ENCODE results near the gene TET1.
"Not testable (repeated sequence)": the region's sequence is repeated elsewhere in the genome, so short reads cannot be mapped to it uniquely, and the experiment has no call there.

Gene TET1

DNA sequence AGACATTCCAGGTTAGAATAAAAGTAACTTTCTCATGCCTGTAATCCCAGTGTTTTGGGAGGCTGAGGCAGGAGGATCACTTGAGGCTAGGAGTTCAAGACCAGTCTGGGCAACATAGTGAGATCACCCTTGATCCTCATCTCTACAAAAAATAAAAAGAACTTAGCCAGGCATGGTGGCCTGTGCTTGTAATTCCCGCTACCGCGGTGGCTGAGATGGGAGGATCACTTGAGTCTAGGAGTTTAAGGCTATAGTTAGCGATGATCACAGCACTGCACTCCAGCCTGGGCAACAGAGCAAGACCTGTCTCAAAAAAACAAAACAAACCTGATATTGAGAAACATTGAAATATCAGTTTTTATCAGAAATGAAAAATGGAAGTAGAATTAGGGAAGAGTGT lies 4.6 kb downstream of the TET1 start:
- no peak for DNase-seq (ENCODE audit: low read depth)

DNA sequence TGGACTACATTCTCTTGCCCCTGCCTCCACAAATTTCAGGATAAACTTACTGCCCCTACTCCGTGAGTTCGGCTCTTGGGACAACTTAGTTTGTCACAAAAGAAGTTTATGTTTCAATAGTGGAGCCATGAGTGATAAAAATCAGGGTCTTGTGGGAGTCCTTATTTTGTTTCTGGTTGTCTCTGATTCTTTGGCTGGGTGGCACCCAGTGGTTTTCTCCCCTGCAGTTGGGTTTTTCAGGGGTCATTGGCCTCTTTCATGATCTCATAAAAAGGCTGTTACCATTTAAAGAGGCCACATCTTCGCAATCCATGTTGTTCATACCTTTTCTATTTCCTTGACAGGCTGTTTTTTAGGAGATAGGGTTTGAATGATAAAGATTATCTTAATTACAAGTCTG lies 5.5 kb downstream of the TET1 start:
- DNase-seq (ENCODE audit: low read depth) = no peak

DNA sequence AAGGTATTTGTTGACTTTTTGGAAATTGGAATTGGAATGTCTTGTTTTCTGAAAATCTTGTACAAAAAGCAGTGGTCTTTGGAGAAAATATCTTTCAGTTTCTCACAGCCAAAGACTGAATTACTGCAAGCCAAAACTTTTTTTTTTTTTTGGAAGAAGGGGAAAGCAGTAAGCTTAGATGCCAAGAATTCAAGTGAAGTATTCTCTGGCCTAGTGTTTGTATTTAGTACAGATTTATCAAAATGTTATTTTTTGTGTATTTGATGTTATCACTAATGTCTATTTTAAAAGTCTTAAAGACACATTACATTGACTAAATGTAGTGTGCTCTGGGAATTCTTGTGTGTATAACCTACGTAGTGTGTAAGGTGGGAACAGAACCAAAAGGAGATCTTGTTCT lies 6.2 kb downstream of the TET1 start:
- no peak for DNase-seq (ENCODE audit: low read depth)

DNA sequence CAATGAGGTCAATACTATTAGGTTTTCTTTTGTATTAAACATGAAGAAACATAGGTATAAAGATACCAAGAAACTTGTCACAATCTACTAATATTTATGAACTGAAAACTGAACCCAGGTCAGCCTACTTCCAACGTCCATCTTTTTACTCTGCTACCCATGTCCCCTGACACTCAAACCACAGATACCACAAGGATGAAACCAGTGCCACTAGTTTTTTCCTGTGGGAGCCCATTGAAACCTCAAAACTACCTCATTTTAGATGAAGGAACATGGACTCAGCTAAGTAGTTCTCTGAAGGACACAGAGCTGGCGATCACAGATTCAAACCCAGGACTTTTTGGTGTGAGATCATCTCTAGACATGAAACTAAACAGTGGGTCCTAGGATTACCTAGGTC lies 6.8 kb downstream of the TET1 start:
- no peak for DNase-seq (ENCODE audit: low read depth)

DNA sequence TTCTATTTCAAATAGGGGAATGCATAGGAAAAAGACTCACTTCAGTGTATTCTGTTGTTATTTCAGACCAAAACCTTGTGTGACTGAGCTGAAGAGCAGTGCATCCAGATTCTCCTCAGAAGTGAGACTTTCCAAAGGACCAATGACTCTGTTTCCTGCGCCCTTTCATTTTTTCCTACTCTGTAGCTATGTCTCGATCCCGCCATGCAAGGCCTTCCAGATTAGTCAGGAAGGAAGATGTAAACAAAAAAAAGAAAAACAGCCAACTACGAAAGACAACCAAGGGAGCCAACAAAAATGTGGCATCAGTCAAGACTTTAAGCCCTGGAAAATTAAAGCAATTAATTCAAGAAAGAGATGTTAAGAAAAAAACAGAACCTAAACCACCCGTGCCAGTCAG lies 12.0 kb downstream of the TET1 start:
- no peak for DNase-seq (ENCODE audit: low read depth)

DNA sequence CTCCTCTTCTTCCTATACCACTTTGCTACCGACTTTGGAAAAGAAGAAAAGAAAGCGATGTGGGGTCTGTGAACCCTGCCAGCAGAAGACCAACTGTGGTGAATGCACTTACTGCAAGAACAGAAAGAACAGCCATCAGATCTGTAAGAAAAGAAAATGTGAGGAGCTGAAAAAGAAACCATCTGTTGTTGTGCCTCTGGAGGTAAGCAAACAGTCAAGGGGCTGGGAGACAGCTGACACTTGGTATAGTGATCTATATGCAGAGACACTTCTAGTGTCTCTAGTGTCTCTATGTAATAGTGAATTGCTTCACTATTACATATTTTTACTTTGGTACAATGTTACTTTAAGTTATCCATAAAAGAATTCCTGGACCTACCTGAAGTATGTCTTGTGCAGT lies 13.9 kb downstream of the TET1 start:
- no peak for DNase-seq (ENCODE audit: low read depth)

DNA sequence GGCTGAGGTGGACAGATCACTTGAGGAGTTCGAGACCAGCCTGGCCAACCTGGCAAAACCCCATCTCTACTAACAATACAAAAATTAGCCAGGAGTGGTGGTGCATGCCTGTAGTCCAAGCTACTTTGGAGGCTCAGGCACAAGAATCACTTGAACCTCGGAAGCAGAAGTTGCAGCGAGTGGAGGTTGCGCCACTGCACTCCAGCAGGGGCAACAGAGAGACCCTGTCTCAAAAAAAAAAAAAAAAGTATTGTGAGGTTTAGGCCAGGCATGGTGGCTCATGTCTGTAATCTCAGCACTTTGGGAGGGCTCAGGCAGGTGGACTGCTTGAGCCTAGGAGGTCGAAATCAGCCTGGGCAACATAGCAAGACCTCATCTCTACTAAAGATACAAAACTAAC lies 16.0 kb downstream of the TET1 start:
- DNase-seq (ENCODE audit: low read depth) = no peak

DNA sequence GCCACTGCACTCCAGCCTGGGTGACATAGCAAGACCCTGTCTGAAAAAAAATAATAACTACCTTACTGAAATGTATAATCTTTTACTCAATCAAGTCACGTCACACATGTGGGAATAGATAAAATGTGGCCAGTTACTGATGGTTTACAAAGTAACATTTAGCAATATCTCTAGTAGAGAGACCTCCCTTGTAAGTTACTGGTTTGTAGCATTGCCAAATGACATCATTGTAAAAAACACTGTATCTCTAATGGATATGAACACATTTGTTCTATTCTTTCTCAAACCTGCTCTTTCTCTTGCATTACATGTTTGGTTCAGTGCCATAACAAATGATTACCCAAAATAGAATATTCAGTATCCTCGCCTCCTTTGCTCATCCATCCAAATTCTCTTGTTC lies 18.8 kb downstream of the TET1 start:
- no peak for DNase-seq (ENCODE audit: low read depth)

DNA sequence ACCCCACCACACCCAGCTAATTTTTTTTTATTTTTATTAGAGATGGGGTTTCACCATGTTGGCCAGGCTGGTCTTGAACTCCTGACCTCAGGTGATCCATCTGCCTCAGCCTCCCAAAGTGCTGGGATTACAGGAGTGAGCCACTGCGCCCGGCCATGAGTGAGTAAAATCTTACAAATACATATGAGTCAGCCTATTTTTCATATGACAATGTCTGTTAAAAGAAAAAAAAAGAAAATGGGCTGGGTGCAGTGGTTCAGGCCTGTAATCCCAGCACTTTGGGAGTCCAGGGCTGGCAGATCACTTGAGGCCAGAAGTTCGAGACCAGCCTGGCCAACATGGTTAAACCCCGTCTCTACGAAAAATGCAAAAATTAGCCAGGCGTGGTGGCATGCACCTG lies 24.1 kb downstream of the TET1 start:
- DNase-seq (ENCODE audit: low read depth) = not testable (repeated sequence)

DNA sequence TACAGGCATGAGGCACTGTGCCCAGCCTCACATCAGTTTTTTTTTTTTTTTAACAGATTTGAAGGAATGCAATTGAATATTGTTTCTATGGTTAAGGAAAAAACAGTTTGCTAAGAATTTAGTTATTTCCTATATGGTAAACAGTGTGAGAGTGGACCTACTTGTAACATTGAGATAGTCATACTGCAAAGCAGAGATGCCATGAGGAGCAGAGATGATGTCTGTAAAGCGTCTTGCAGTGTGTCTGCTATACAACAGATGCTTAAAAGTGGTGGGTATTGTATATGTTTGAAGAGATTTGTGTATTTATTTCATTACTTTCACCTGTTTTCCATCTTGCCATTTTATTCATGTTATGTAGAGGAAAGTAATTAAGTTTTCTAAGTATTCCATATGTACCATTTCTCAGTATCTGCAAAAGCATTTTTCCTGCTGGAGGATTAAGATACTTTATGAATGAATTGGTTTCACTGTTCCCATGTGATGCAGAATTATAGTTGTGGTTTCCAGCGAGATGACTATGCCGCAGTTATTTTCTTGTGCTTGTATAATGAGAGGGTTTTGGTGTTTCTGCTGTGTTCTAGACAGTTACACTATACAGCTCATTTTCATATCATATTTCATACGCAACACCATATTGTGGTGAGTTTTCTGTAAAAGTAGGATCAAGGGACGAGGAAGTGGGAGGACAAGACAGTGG lies 26.6 kb downstream of the TET1 start:
- DNase-seq (ENCODE audit: low read depth) = no peak

DNA sequence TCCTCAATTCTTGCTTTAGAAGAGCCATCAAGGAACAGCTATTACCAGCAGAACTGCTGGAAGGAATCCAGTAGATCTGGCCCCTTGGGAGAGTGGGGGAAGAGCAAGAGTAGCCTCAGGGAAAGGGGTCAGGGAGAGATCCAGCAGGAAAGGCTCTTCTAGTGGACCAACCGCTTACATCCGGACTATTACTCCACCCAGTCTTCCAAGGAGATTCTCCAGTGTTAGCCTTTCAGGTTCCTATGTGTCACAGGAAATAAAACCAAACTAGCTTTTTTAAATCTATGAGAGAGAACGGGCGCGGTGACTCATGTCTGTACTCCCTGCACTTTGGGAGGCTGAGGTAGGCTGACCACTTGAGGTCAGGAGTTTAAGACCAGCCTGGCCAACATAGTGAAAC lies 34.3 kb downstream of the TET1 start:
- peak; percentile 61 for DNase-seq (ENCODE audit: low read depth)

DNA sequence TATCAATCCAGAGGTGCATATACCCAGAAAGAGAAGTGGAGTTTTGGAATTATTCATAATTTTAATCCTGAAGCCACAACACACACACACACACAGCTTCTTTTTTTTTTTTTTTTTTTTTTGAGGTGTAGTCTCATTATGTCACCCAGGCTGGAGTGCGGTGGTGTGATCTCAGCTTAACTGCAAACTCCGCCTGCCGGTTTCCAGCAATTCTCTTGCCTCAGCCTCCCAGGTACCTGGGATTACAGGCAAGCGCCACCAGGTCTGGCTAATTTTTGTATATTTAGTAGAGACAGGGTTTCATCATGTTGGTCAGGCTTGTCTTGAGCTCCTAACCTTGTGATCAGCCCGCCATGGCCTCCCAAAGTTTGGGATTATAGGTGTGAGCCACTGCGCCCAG lies 35.4 kb downstream of the TET1 start:
- DNase-seq (ENCODE audit: low read depth) = no peak

DNA sequence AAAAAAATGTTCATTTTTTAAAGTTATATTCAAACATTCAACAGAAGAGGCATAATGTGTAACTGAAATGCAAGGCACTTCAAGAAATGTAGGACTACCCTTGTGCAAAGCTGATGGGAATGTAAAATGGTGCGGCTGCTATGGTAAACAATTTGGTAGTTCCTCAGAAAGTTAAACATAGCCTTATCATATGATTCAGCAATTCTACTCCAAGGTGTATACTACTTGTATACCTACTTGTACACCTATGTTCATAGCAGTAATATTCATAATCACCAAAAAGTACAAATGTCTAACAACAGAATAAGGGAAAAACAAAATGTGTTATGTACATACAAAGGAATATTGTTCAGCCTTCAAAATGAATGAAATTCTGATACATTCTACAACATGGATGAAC lies 37.3 kb downstream of the TET1 start:
- DNase-seq (ENCODE audit: low read depth) = no peak

DNA sequence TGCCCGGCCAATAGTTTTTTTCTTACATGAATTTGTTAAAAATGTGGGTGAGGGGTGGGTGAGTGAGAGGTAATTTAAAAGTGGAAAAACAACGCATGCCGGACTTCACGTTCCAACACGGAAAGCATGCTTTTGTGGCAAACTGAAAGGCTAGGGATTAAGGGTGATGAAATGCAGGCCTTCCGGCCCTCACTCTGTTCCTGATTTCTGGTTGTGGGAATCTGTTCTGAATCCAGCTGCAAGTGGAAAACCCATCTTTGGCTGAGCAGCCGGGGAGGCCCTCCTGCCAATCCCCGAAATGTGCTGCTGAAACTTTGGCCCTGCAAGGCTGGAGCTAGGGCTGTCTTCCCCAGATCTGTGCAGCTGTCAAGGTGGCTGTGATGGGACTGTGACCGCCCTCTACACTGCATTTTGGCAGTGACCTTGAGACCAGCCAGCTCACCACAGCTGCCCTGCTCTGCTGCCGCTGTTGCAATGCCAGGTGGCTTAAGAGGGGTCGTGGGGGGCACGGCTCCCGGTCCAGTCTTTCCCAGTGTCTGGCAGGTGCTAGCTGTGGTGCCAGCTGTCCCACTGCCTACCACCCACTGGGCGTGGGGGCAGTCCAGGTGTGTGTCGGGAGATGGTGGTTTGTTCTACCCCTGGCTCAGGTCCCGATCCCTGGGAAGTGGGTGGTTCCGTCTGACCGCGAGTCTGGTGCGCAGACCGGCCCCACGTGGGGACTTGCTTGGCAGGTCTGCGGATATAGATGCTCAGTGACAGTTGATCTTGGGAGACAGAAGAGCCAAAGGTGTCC lies 39.0 kb downstream of the TET1 start:
- no peak for DNase-seq (ENCODE audit: low read depth)

DNA sequence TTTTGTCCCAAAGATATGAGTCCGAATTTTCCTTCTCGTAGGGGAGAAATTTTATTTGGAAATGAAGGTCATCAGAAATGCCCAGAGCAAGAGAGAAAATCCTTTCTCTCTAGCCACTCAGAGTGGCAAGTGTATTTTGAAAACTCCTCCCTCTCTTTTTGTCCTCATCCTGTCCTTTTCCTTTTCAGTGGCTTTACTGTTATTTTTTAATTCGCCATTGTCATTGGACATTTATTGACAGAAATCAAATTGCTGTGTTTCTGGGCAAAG lies 39.6 kb downstream of the TET1 start:
- no peak for DNase-seq (ENCODE audit: low read depth)

DNA sequence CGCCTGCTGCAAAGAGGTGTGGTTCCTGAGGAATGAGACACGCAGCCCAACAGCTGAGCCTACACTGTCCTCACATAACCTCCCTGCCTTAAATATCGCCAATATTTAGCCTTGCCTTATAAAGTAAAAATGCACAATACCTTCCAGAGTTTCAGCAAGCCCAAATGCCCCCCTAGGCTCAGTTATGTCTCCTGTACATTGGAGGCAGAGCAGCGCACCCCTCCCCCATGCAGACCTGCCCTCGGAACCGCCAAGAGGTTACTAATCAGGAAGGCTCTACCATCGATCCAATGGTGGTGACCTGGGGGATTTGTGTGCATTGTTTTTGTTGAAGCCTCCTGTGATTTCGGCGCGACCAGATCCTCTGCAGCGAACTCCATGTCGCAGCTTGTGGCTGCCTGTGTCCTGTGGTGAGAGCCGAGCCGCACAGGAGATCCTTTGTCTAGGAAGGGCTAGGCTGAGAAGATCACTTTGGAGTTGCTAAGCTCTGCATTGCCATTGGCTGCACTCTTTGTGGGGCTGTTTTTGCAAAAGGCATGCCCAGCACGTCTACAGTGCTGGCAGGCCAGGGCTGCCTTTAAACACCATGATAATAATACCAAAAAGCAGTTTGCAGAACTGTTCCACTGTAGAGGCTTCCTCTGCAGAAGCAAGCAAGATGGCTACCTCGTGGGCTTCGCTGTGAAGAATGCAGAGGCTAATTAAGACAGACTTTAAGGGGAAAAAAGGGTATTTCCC lies 40.1 kb downstream of the TET1 start:
- DNase-seq (ENCODE audit: low read depth) = peak; percentile 72

DNA sequence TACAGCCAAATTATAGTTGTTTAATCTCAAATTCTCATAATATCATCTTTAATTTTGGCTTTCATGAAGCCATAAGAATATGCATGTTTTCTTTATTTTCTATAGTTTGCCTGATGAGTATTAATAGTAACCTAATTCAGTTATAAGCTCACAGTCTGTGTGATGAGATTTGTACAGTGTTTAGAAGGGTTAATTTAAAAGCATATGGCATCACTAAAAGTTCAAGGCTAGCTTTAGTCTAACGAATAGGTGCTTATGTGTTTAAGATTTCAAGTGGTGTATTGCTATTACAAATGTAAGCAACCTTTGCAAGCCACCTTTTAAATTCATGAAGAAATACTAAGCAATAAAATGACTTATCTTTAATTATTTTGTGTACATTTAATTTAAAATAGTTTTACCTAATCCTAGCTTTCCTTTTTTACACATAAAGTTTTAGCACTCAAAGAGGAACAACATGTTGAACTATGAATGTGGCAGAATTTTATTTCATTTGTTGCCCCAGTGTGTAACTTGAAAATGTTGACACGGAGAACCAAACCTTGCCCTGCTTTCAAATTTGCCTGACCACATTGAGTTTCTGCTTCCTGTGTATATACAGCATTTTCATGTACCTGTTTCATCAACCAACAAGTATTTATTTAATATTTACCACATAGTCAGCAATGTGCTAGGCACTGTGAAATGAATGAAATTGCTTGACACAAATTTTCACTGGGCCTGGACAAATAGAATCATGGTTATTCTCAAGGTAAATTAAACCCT lies 41.5 kb downstream of the TET1 start:
- no peak for DNase-seq (ENCODE audit: low read depth)

DNA sequence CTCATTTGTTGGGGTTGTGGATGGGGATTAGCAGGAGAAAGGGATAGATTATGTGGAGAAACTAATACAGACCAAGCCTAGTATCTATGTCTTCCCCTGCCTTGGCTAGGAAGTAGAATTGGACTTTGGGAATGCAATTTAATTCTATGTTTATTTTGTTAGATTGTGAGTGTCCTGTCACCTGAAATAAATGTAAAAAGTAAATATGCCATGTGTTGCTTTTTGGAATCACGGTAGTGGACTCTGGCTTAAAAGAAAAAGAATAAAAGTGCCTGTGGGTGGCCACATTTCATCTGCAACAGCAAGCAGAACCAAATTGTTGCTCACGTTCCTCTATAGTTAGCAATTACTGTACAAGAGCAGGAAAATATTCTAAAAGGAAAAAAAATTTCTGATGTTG lies 42.3 kb downstream of the TET1 start:
- DNase-seq (ENCODE audit: low read depth) = no peak

DNA sequence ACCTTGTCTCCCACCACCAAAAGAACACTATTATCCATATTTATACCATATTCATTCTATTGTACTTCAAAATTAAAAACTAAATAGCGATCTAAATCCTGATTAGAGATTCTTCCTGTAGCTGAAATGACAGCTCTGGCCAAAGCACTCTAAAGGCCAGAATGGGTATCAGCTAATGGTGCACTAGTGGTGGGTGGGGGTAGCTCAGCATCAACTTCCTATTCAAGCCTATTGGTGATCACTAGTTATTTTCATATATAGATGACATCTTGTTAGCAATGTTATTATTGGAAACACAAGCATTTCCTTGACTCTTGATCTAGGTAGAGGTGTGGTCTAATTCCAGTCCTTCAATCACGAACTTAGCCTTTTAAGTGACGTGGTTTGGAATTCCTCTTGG lies 43.6 kb downstream of the TET1 start:
- DNase-seq (ENCODE audit: low read depth) = no peak

DNA sequence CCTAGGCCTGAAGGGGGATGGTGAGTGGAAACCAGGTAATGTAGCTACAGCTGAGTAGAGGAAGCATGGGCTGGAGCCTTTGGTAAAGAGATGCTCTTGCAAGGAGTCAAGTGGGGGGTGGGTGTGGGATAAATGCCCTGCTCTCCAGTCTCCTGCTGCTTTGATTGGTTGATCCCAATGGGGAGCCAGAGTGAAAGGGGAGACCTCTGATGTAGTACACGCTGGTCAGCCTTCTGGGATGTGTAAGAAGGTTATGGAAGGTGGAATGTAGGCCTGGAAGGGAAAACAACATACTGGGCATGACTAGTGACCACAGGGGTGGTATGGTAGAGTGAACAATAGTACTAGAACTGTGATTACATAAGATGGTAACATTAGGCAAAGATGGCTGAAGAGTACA lies 44.3 kb downstream of the TET1 start:
- DNase-seq (ENCODE audit: low read depth) = no peak

DNA sequence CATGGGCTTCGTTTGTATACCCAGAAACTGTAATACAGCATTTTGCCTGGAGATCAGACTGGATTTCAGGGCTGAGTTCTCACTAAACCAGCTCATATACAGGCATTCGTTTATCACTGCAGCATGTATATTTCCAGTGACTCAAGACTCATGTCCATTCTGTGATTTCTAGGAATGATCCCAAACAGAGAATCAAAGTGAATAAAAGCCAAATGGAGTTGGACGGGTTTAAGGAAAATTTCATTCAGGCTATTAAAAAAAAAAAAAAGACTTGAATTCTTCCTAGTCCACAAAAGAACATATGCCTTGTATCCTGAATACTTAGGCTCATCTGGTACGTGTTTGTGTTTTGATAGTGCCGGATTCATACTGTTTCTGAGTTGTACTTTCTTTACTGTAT lies 46.8 kb downstream of the TET1 start:
- DNase-seq (ENCODE audit: low read depth) = no peak

DNA sequence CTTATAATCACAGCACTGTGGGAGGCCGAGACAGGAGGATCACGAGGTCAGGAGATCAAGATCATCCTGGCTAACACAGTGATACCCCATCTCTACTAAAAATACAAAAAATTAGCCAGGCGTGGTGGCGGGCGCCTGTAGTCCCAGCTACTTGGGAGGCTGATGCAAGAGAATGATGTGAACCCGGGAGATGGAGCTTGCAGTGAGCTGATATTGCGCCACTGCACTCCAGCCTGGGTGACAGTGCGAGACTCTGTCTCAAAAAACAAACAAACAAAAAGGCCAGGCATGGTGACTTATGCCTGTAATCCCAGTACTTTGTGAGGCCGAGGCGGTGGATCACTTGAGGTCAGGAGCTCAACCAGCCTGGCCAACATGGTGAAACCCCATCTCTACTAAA lies 49.9 kb downstream of the TET1 start:
- not testable (repeated sequence) for DNase-seq (ENCODE audit: low read depth)

DNA sequence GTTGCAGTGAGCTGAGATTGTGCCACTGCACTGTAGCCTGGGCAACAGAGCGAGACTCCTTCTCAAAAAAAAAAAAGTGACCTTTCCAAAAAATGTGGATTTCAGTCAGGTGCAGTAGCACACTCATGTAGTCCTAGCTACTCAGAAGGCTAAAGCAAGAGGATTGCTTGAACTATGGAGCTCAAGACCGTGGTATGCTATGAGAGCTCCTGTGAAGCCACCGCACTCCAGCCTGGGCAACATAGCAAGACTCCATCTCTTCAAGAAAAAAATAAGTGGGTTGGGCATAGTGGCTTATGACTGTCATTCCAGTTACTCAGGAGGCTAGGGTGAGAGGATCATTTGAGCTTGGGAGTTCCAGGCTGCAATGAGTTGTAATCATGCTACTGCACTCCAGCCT lies 51.1 kb downstream of the TET1 start:
- no peak for DNase-seq (ENCODE audit: low read depth)
